ENCODE results near the gene TM7SF2. TPM values are rescaled to one million over a fixed set of nuclear protein-coding genes. Genes with fewer than 3 reads are reported as not detected.

TM7SF2 gene
- total RNA-seq, result 100 to 1,000 TPM; 134 to 199 TPM

DNA sequence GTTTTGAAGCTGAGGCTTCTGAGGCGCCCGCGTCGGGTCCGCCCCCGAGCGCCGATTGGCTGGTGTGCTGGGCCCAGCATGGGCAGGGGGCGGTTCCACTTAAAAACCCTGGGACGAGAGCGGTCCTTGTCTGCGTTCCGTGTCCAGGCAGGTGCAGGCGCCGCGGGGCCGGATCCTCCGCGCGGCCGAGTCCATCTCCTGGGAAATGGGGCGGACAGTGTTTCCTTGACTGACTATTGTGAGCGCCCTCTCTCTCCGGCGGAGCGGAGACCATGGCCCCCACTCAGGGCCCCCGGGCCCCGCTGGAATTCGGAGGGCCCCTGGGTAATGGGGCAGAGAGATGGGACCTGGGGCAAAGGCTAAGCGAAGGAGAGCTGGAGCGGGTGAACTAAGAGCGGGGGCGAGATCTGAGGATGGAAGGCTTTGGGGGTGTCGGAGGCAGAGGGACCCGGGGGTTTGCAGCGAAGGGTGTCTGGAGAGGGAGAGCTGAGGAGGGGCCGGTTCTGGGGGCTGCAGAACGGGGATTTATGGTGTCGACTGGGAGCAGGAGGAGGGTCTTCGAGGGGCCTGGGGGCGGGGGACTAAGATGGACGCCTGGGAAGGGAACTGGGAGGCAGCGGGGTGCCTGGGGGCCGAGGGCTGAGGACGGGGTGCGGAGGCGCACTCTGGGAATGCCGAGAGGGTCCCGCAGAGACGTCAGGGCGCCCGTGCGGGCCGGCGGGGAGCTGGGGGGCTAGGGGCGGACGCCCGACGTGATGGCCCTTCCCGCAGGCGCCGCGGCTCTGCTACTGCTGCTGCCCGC, at the start of gene TM7SF2:
TM7SF2 (plus strand) TSS at position 129 of the 802 bp plus-strand sequence; CDS start at position 273, 144 bp downstream.
- Histone ChIP-seq H3K27ac (peak within 1 kb of the TSS; percentile 81 to 82), H3K4me3 (peak within 1 kb of the TSS; percentile 47 to 67), H3K36me3 (peaks cover 26% of the 10 kb centered on the region), H3K27me3 (no peaks in the 10 kb centered on the region), H3K4me1 (peaks cover 0 to 52% of the 10 kb centered on the region in 2 donors), H3K9me3 (no peaks in the 10 kb centered on the region)
- TF ChIP-seq, protein P1, sequence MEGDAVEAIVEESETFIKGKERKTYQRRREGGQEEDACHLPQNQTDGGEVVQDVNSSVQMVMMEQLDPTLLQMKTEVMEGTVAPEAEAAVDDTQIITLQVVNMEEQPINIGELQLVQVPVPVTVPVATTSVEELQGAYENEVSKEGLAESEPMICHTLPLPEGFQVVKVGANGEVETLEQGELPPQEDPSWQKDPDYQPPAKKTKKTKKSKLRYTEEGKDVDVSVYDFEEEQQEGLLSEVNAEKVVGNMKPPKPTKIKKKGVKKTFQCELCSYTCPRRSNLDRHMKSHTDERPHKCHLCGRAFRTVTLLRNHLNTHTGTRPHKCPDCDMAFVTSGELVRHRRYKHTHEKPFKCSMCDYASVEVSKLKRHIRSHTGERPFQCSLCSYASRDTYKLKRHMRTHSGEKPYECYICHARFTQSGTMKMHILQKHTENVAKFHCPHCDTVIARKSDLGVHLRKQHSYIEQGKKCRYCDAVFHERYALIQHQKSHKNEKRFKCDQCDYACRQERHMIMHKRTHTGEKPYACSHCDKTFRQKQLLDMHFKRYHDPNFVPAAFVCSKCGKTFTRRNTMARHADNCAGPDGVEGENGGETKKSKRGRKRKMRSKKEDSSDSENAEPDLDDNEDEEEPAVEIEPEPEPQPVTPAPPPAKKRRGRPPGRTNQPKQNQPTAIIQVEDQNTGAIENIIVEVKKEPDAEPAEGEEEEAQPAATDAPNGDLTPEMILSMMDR (IDR thresholded peaks at IDR 0.05), result no peak
- DNase-seq (ENCODE audit: low spot score), result peak; percentile 97

DNA sequence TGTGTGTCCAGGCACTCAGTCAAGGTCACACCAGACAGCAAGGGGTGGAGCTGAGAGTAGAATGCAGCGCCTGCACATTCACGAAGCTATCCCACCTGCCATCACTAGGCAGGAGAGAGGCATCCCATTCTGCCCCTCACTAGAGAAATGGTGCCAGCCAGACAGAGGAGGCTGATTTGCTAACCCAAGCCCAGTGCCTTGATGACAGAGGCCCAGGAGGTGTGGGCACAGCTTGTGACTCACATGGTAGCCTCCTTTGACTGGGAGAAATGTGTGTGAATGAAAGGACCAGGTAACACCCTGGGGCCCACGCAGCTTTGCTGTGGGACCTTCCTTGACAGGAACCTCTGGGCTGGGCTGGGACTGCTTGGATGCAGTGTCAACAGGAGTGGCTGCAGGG, 48.1 kb upstream of the TM7SF2 start:
- Histone ChIP-seq H3K36me3 (no peaks in the 10 kb centered on the region), H3K4me3 (no peak overlapping the region), H3K9me3 (no peaks in the 10 kb centered on the region), H3K27ac (no peak overlapping the region), H3K4me1 (no peaks in the 10 kb centered on the region), H3K27me3 (no peaks in the 10 kb centered on the region)
- TF ChIP-seq, protein P1 (IDR thresholded peaks at IDR 0.05), result no peak
- no peak for DNase-seq (ENCODE audit: low spot score)

GRCh38 chr11:65064847-65065240, 46.8 kb upstream of the TM7SF2 start:
- Histone ChIP-seq H3K4me3 (no peak overlapping the region), H3K4me1 (no peaks in the 10 kb centered on the region)

GRCh38 chr11:65065851-65066250, 45.8 kb upstream of the TM7SF2 start:
- no peak for DNase-seq (ENCODE audit: low spot score)
- H3K27ac ChIP-seq, result no peak overlapping the region
- H3K27me3 ChIP-seq, result no peaks in the 10 kb centered on the region
- TF ChIP-seq, protein P1 (IDR thresholded peaks at IDR 0.05), result no peak
- H3K4me1 ChIP-seq, result no peaks in the 10 kb centered on the region
- no peaks in the 10 kb centered on the region for H3K9me3 ChIP-seq
- H3K36me3 ChIP-seq, result no peaks in the 10 kb centered on the region
- no peak overlapping the region for H3K4me3 ChIP-seq

More at GRCh38 chr11:65064847-65065240, 46.8 kb upstream of the TM7SF2 start:
- TF ChIP-seq, protein P1 (IDR thresholded peaks at IDR 0.05), result no peak
- Histone ChIP-seq H3K27ac (no peak overlapping the region), H3K36me3 (no peaks in the 10 kb centered on the region), H3K27me3 (no peaks in the 10 kb centered on the region), H3K9me3 (no peaks in the 10 kb centered on the region)
- DNase-seq (ENCODE audit: low spot score), result no peak

DNA sequence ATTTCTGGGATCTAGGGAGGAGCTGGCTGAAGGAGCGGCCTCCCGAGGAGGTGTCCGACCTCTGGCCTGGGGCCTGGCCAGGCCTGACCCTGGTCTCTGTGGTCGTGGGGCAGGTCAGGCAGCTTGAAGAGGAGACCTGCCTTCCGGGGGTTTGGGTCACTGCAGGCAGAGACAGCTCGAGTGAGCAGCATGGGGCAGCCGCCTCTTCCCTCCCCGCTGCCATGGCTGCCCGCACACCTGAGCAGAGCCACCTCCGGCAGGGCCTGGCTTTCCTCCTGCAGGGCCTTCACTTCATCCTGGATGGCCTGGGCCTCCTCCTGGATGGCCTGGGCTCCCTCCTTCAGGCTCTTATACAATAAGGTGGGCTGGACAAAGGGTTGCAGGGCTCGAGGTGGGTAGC, 45.4 kb upstream of the TM7SF2 start:
- Histone ChIP-seq H3K4me1 (no peaks in the 10 kb centered on the region), H3K9me3 (no peaks in the 10 kb centered on the region), H3K4me3 (no peak overlapping the region), H3K36me3 (no peaks in the 10 kb centered on the region), H3K27me3 (no peaks in the 10 kb centered on the region), H3K27ac (no peak overlapping the region)
- TF ChIP-seq, protein P1 (IDR thresholded peaks at IDR 0.05), result no peak
- DNase-seq (ENCODE audit: low spot score), result no peak
